ENCODE data around the gene PRG3. TPM values are rescaled to one million over a fixed set of nuclear protein-coding genes. Genes with fewer than 3 reads are reported as not detected.

Gene PRG3
- total and polyA plus RNA-seq, 9 of the 15 experiments (the other 6 are each of a cell fraction or from before 2014, with no cell fraction given): 0.18 to 0.55 (median 0.38) TPM; not detected in 6

DNA sequence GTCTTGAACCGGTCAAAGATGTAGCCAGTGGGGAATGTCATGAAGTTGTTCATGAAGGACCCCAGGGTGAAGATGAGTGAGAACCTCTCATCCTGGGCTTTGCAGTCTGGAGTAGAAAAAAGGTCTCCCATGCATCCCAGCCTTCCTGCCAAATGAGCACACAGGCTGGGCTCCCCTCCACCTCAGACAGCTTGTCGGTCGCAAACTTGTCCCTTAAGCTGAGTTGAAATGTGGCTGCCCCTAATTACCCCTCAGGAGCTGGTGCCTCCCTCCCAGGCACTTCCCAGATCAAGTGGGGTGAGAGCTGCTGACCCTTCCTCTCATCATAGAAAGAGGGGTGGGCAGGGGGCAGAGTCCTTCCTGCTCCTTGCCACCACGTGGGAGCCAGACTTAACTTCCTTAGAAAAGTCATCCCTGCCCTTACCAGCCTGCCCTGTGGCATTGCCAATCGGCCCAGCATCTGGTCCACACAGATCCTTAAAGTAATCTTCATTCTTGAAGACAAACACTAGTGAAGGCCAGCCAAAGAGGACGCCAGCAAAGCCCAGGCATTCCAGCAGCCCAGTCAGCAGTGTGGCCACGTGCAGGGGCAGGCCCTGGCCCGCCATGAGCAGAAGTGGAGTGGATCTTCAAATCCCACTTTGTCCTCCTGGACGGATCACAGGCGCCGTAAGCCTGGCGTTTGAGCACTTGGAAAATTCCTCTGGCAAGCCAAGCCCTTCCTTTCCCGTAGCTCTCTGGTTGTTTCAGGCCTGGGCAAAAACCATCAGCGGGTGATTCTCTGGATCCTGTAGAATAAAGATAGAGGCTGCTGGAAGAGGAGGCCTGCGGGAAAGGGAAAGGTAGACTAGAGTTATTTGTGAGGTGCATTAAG, 44.9 kb upstream of the PRG3 start (continued):
- TF ChIP-seq ZNF609 (CRISPR knock-in tag; IDR thresholded peaks at IDR 0.05; ENCODE audit: borderline replicate concordance): no peak
- peak; percentile 22; the same call in 1 of the 2 replicates for TF ChIP-seq ATF6 (CRISPR knock-in tag; IDR thresholded peaks at IDR 0.05)
- no peak for TF ChIP-seq SMARCA4 (IDR thresholded peaks at IDR 0.05)
- no peak for TF ChIP-seq ILF3 (IDR thresholded peaks at IDR 0.05; ENCODE audit: borderline replicate concordance)
- no peak for TF ChIP-seq SP1 (CRISPR knock-in tag; IDR thresholded peaks at IDR 0.05)
- 0 out of 2 replicates have a peak, but pooled peaks have one; percentile 16 for TF ChIP-seq ZNF511 (CRISPR knock-in tag; IDR thresholded peaks at IDR 0.05)
- TF ChIP-seq ZBTB34 (CRISPR knock-in tag; IDR thresholded peaks at IDR 0.05): no peak; the same call in 1 of the 2 replicates
- no peak for TF ChIP-seq NFXL1 (CRISPR knock-in tag; IDR thresholded peaks at IDR 0.05)
- no peak for TF ChIP-seq ZNF174 (CRISPR knock-in tag; IDR thresholded peaks at IDR 0.05)
- TF ChIP-seq MAZ (CRISPR knock-in tag; conservative IDR thresholded peaks at IDR 0.05 in 1 of 2, IDR thresholded peaks at IDR 0.05 in 1 of 2): no peak
- TF ChIP-seq CBFB (CRISPR knock-in tag; IDR thresholded peaks at IDR 0.05): no peak
- TF ChIP-seq DMBX1 (CRISPR knock-in tag; IDR thresholded peaks at IDR 0.05; ENCODE audit: borderline replicate concordance): peak; percentile 83; the same call in 1 of the 2 replicates
- no peak for TF ChIP-seq PTTG1 (tag; IDR thresholded peaks at IDR 0.05; ENCODE audit: low read depth)
- TF ChIP-seq, protein P1, sequence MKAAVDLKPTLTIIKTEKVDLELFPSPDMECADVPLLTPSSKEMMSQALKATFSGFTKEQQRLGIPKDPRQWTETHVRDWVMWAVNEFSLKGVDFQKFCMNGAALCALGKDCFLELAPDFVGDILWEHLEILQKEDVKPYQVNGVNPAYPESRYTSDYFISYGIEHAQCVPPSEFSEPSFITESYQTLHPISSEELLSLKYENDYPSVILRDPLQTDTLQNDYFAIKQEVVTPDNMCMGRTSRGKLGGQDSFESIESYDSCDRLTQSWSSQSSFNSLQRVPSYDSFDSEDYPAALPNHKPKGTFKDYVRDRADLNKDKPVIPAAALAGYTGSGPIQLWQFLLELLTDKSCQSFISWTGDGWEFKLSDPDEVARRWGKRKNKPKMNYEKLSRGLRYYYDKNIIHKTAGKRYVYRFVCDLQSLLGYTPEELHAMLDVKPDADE (conservative IDR thresholded peaks at IDR 0.05; ENCODE audit: control insufficient read depth, low read depth, low read length): no peak
- no peak for TF ChIP-seq KLF6 (CRISPR knock-in tag; IDR thresholded peaks at IDR 0.05; ENCODE audit: borderline replicate concordance)
- TF ChIP-seq NFIC (IDR thresholded peaks at IDR 0.05): no peak

All from K562 (cell line).